GM23338 (cell line): ENCODE measurements around the gene LRRFIP2. TPM values are rescaled to one million over a fixed set of nuclear protein-coding genes. Genes with fewer than 3 reads are reported as not detected.

Experiments used
- ETS1 ChIP-seq: IDR thresholded peaks from 2 replicates; pipeline ENCODE4 v1.6.1; 2016; ENCODE audit warnings: antibody characterized with exemption
- EZH2 ChIP-seq: fragments of 200-600 bp; sonication (generic); IDR thresholded peaks from one replicate; pipeline ENCODE4 v1.8.0; 2017; ENCODE audit warnings: antibody characterized with exemption, mild to moderate bottlenecking, low read depth; ENCODE audit not compliant: unreplicated experiment
- STAT1 ChIP-seq: IDR thresholded peaks from one replicate; pipeline ENCODE4 v1.6.1; 2016; ENCODE audit warnings: antibody characterized with exemption; ENCODE audit not compliant: unreplicated experiment
- polyA plus RNA-seq: library from polyadenylated mRNA; unstranded; fragments of >200 nt; fragmentation: Nextera tagmentation; extraction: Ambion mirVana; gene quantifications from 2 replicates; pipeline ENCODE4 v1.2.1, GENCODE V29; 2016
- small RNA-seq: library from RNA; depleted of rRNA; stranded (forward); fragments of <200 nt; gene quantifications from one replicate; pipeline ENCODE3, GENCODE V24; 2014; ENCODE audit warnings: low replicate concordance
- total RNA-seq: library from RNA; depleted of rRNA; stranded (reverse); fragments of >200 nt; shearing (Covaris generic); gene quantifications from 2 replicates; pipeline ENCODE4 v1.2.3, GENCODE V29; 2014; rRNA removed

Gene LRRFIP2
- total and polyA plus RNA-seq, 2 experiments from 2014 or later, result 20.3 to 29.0 TPM

- TF ChIP-seq ETS1 (no peak), STAT1 (no peak), EZH2 (no peak)
Observed at GRCh38 chr3:37014620-37015019, 159.8 kb downstream of the LRRFIP2 start (continued).

Small RNA genes within 50 kb of the gene (small RNA-seq; reads per million reads assigned to genes)
- not detected for gene RF00019
- not detected for gene RNU6-1301P

Other genes with a start within 250 kb of the LRRFIP2 start
- gene TRANK1, start 229.5 kb downstream of the LRRFIP2 start, total RNA-seq, result 6.7 and 7.1 TPM in 2 replicates
- gene TRANK1, start 229.5 kb downstream of the LRRFIP2 start, polyA plus RNA-seq, result 1.8 and 2.3 TPM in 2 replicates
- 7.0 and 10.6 TPM in 2 replicates for gene EPM2AIP1, start 181.5 kb downstream of the LRRFIP2 start, total RNA-seq
- 5.0 and 7.2 TPM in 2 replicates for gene EPM2AIP1, start 181.5 kb downstream of the LRRFIP2 start, polyA plus RNA-seq
- gene MLH1, start 181.1 kb downstream of the LRRFIP2 start, total RNA-seq, result 52.0 and 58.0 TPM in 2 replicates
- gene MLH1, start 181.1 kb downstream of the LRRFIP2 start, polyA plus RNA-seq, result 31.7 and 32.4 TPM in 2 replicates
- gene GOLGA4, start 68.7 kb upstream of the LRRFIP2 start, total RNA-seq, result 97.8 and 116 TPM in 2 replicates
- gene GOLGA4, start 68.7 kb upstream of the LRRFIP2 start, polyA plus RNA-seq, result 96.3 and 136 TPM in 2 replicates